ENCODE data around the gene OR9Q2. TPM values are rescaled to one million over a fixed set of nuclear protein-coding genes. Genes with fewer than 3 reads are reported as not detected.

Gene OR9Q2
- total RNA-seq, 4 donors from 2014 or later: not detected

DNA sequence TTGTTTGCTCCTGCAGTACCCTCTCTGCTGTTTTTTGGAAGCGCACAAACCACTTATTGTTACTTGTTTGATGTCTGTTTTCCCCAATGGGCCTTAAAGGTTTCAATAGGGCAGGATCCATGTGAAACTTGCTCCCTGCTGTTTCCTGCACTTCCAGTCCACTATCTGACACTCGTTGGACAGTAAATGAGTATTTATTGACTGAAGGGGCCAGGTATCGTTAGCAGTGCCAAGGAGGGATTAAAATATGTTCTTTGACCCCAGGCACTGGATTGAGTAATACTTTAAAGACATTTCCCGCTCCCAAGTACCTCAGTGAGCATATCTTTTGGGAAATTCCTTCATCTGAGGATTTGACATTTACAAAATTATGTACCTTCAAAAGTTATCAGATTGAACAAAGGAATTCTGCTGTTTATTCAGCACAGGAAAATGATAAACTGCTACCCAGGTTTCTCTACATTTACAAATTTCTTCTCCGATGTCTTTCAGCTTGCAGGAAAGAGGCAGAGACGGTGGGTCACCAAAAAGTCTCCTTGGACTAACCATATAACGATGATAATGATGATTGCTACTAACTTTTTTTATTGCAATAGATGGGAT is 23.3 kb upstream of the OR9Q2 start:
- H3K9me3 ChIP-seq: no peaks in the 10 kb centered on the region
- H3K4me3 ChIP-seq: no peak overlapping the region
- WGBS, 2 donors (ENCODE audit: low coverage in 1 of 2): 68 to 71% methylated on average over 6 to 7 of the region's 7 CpGs
- no peak for ATAC-seq
- no peaks in the 10 kb centered on the region for H3K36me3 ChIP-seq
- TF ChIP-seq POLR2AphosphoS5 (IDR thresholded peaks at IDR 0.05): no peak
- TF ChIP-seq, protein P1, sequence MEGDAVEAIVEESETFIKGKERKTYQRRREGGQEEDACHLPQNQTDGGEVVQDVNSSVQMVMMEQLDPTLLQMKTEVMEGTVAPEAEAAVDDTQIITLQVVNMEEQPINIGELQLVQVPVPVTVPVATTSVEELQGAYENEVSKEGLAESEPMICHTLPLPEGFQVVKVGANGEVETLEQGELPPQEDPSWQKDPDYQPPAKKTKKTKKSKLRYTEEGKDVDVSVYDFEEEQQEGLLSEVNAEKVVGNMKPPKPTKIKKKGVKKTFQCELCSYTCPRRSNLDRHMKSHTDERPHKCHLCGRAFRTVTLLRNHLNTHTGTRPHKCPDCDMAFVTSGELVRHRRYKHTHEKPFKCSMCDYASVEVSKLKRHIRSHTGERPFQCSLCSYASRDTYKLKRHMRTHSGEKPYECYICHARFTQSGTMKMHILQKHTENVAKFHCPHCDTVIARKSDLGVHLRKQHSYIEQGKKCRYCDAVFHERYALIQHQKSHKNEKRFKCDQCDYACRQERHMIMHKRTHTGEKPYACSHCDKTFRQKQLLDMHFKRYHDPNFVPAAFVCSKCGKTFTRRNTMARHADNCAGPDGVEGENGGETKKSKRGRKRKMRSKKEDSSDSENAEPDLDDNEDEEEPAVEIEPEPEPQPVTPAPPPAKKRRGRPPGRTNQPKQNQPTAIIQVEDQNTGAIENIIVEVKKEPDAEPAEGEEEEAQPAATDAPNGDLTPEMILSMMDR (IDR thresholded peaks at IDR 0.05): no peak
- TF ChIP-seq POLR2A (IDR thresholded peaks at IDR 0.05): no peak
- TF ChIP-seq EP300 (IDR thresholded peaks at IDR 0.05): no peak
- H3K27me3 ChIP-seq: no peaks in the 10 kb centered on the region
- no peak overlapping the region for H3K27ac ChIP-seq
- H3K4me1 ChIP-seq: no peaks in the 10 kb centered on the region

DNA sequence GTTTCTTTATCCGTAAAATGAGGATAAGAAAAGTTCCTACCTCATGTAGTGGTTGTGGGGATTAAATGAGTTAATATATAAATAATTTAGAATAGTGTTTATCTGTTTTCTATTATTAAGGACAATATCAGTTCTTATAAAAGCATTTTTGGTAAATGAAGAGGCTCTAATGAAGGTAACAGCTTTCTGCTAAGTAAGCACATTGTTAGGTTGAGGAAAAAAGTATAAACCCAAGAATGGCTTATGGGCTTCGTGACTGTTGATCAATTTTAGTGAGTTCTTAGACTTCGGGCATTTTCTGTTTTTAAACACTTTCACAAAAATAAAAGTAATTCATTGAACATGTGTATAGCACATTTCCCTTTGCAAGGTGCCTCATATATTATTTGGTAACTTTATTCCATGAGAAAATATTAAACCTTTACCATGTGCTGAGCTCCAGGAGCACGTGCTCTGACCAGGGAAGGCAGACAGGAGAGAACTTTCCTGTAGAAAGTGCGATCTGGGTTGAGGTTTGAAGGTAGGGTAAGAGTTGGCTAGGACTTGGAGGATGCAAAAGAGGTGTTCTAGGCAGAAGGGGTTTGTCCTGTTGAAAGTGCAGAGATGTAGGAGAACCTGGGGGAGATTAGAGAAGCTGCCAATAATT is 11.3 kb upstream of the OR9Q2 start:
- TF ChIP-seq POLR2A (IDR thresholded peaks at IDR 0.05) (no peak), POLR2AphosphoS5 (IDR thresholded peaks at IDR 0.05) (no peak), EP300 (IDR thresholded peaks at IDR 0.05) (no peak)
- TF ChIP-seq, protein P1 (IDR thresholded peaks at IDR 0.05): no peak
- Histone ChIP-seq H3K27ac (no peak overlapping the region), H3K4me3 (no peak overlapping the region), H3K36me3 (no peaks in the 10 kb centered on the region), H3K4me1 (no peaks in the 10 kb centered on the region), H3K9me3 (no peaks in the 10 kb centered on the region), H3K27me3 (no peaks in the 10 kb centered on the region)
- no peak for ATAC-seq
- WGBS, 2 donors (ENCODE audit: low coverage in 1 of 2): 71 to 75% methylated on average over 3 to 5 of the region's 5 CpGs

DNA sequence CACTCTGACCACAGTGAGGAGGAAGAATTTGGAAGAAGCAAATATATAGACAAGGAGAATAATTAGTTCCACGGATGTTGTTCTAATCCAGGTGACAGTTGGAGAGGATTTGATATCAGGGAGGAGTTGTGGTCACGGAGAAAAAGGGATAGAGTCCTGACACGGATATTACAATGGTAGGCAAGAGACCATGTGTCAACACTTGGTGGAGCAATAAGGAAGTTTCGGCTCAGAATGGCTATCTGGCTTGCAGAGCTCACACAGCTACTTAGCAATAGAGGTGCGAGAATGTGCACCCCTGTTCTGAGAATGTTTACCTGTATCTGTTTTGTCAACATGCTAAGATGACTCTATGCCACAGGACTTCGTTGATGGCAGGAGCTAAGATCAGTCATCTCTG is 10.4 kb upstream of the OR9Q2 start:
- H3K36me3 ChIP-seq: no peaks in the 10 kb centered on the region
- H3K4me3 ChIP-seq: no peak overlapping the region
- no peak overlapping the region for H3K27ac ChIP-seq
- H3K4me1 ChIP-seq: no peaks in the 10 kb centered on the region
- H3K27me3 ChIP-seq: no peaks in the 10 kb centered on the region
- no peaks in the 10 kb centered on the region for H3K9me3 ChIP-seq
- TF ChIP-seq EP300 (IDR thresholded peaks at IDR 0.05) (no peak), POLR2A (IDR thresholded peaks at IDR 0.05) (no peak), POLR2AphosphoS5 (IDR thresholded peaks at IDR 0.05) (no peak)
- TF ChIP-seq, protein P1 (IDR thresholded peaks at IDR 0.05): no peak
- ATAC-seq: no peak
- 77 to 82% methylated on average over 6 of the region's 6 CpGs for WGBS, 2 donors (ENCODE audit: low coverage in 1 of 2)

DNA sequence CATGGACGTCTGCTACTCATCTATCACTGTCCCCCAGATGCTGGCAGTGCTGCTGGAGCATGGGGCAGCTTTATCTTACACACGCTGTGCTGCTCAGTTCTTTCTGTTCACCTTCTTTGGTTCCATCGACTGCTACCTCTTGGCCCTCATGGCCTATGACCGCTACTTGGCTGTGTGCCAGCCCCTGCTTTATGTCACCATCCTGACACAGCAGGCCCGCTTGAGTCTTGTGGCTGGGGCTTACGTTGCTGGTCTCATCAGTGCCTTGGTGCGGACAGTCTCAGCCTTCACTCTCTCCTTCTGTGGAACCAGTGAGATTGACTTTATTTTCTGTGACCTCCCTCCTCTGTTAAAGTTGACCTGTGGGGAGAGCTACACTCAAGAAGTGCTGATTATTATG is 9.2 kb upstream of the OR9Q2 start:
- WGBS, 2 donors (ENCODE audit: low coverage in 1 of 2): 61 to 83% methylated on average over 2 to 6 of the region's 7 CpGs
- no peaks in the 10 kb centered on the region for H3K36me3 ChIP-seq
- H3K27me3 ChIP-seq: no peaks in the 10 kb centered on the region
- H3K9me3 ChIP-seq: no peaks in the 10 kb centered on the region
- no peaks in the 10 kb centered on the region for H3K4me1 ChIP-seq
- H3K27ac ChIP-seq: no peak overlapping the region
- TF ChIP-seq EP300 (IDR thresholded peaks at IDR 0.05) (no peak), POLR2AphosphoS5 (IDR thresholded peaks at IDR 0.05) (no peak), POLR2A (IDR thresholded peaks at IDR 0.05) (no peak)
- TF ChIP-seq, protein P1 (IDR thresholded peaks at IDR 0.05): no peak
- H3K4me3 ChIP-seq: no peak overlapping the region
- ATAC-seq: no peak

DNA sequence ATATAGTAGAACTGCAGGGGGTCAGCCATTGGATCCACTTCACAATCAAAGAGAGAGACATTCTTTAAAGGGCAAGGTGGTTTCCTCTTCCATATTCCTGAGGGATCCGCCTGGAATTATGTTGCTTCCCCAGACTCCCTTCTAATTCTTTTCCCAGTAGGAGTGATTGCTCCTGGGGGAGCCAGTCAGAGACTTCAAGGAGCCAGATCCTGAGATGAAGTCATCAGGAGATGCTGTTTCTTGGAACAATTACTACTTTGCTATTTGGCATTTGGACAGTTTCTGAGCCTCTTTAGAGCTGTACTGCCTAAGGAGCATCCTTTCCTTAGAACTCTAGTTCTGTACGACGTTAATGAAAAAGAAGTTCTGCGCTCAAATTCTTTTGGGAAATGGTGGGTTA is 1.9 kb upstream of the OR9Q2 start:
- TF ChIP-seq POLR2AphosphoS5 (IDR thresholded peaks at IDR 0.05) (no peak), EP300 (IDR thresholded peaks at IDR 0.05) (no peak), POLR2A (IDR thresholded peaks at IDR 0.05) (no peak)
- TF ChIP-seq, protein P1 (IDR thresholded peaks at IDR 0.05): no peak
- ATAC-seq: no peak
- no peaks in the 10 kb centered on the region for H3K4me1 ChIP-seq
- 81 to 90% methylated on average over 3 to 4 of the region's 4 CpGs for WGBS, 2 donors (ENCODE audit: low coverage in 1 of 2)
- no peaks in the 10 kb centered on the region for H3K36me3 ChIP-seq
- H3K4me3 ChIP-seq: no peak overlapping the region
- H3K27ac ChIP-seq: no peak overlapping the region
- H3K27me3 ChIP-seq: no peaks in the 10 kb centered on the region
- no peaks in the 10 kb centered on the region for H3K9me3 ChIP-seq
